ENCODE data around the gene KDM1B.

The KDM1B gene

GRCh38 chr6:18189196-18189595 lies 34.0 kb downstream of the KDM1B start:
- Histone ChIP-seq H3K79me2 (ENCODE audit: insufficient read depth, low read depth) (no peaks in the 10 kb centered on the region), H4K20me1 (ENCODE audit: insufficient read depth) (no peaks in the 10 kb centered on the region), H3K4me3 (IDR thresholded peaks at IDR 0.05; ENCODE audit: insufficient read depth, low read depth, low read length) (no peak overlapping the region), H3K27ac (no peak overlapping the region), H3K27me3 (ENCODE audit: insufficient read depth, low read depth) (no peaks in the 10 kb centered on the region), H3K4me1 (ENCODE audit: low read depth, poor library complexity, severe bottlenecking) (peaks cover 4% of the 10 kb centered on the region), H3K9ac (no peak overlapping the region), H3K36me3 (ENCODE audit: insufficient read depth) (no peaks in the 10 kb centered on the region), H2AFZ (ENCODE audit: low read depth) (no peak overlapping the region), H3K4me2 (no peak overlapping the region)
- TF ChIP-seq CTCF (conservative IDR thresholded peaks at IDR 0.05; ENCODE audit: low read depth, low read length): no peak

- H4K20me1 ChIP-seq (ENCODE audit: insufficient read depth): no peaks in the 10 kb centered on the region
- no peaks in the 10 kb centered on the region for H3K79me2 ChIP-seq (ENCODE audit: insufficient read depth, low read depth)
- no peak overlapping the region for H2AFZ ChIP-seq (ENCODE audit: low read depth)
- no peak overlapping the region for H3K4me2 ChIP-seq
- peaks cover 4% of the 10 kb centered on the region for H3K4me1 ChIP-seq (ENCODE audit: low read depth, poor library complexity, severe bottlenecking)
- no peak overlapping the region for H3K4me3 ChIP-seq (IDR thresholded peaks at IDR 0.05; ENCODE audit: insufficient read depth, low read depth, low read length)
- no peaks in the 10 kb centered on the region for H3K27me3 ChIP-seq (ENCODE audit: insufficient read depth, low read depth)
- TF ChIP-seq CTCF (conservative IDR thresholded peaks at IDR 0.05; ENCODE audit: low read depth, low read length): no peak
- H3K36me3 ChIP-seq (ENCODE audit: insufficient read depth): no peaks in the 10 kb centered on the region
- no peak overlapping the region for H3K27ac ChIP-seq
- no peak overlapping the region for H3K9ac ChIP-seq
Measured at GRCh38 chr6:18192026-18192425, 36.8 kb downstream of the KDM1B start.

- Histone ChIP-seq H3K9ac (no peak overlapping the region), H3K36me3 (ENCODE audit: insufficient read depth) (no peaks in the 10 kb centered on the region), H3K27ac (no peak overlapping the region), H3K4me1 (ENCODE audit: low read depth, poor library complexity, severe bottlenecking) (no peaks in the 10 kb centered on the region), H3K4me2 (no peak overlapping the region), H4K20me1 (ENCODE audit: insufficient read depth) (no peaks in the 10 kb centered on the region), H3K27me3 (ENCODE audit: insufficient read depth, low read depth) (no peaks in the 10 kb centered on the region), H2AFZ (ENCODE audit: low read depth) (no peak overlapping the region), H3K79me2 (ENCODE audit: insufficient read depth, low read depth) (no peaks in the 10 kb centered on the region), H3K4me3 (IDR thresholded peaks at IDR 0.05; ENCODE audit: insufficient read depth, low read depth, low read length) (no peak overlapping the region)
- no peak for TF ChIP-seq CTCF (conservative IDR thresholded peaks at IDR 0.05; ENCODE audit: low read depth, low read length)
Measured at GRCh38 chr6:18203786-18204185, 48.6 kb downstream of the KDM1B start.

- H3K9ac ChIP-seq: no peak overlapping the region
- no peaks in the 10 kb centered on the region for H3K27me3 ChIP-seq (ENCODE audit: insufficient read depth, low read depth)
- no peaks in the 10 kb centered on the region for H3K79me2 ChIP-seq (ENCODE audit: insufficient read depth, low read depth)
- no peak overlapping the region for H3K4me2 ChIP-seq
- H3K36me3 ChIP-seq (ENCODE audit: insufficient read depth): no peaks in the 10 kb centered on the region
- H3K4me1 ChIP-seq (ENCODE audit: low read depth, poor library complexity, severe bottlenecking): no peaks in the 10 kb centered on the region
- H3K4me3 ChIP-seq (IDR thresholded peaks at IDR 0.05; ENCODE audit: insufficient read depth, low read depth, low read length): no peak overlapping the region
- H2AFZ ChIP-seq (ENCODE audit: low read depth): no peak overlapping the region
- TF ChIP-seq CTCF (conservative IDR thresholded peaks at IDR 0.05; ENCODE audit: low read depth, low read length): no peak
- H4K20me1 ChIP-seq (ENCODE audit: insufficient read depth): no peaks in the 10 kb centered on the region
- H3K27ac ChIP-seq: no peak overlapping the region
Measured at GRCh38 chr6:18204691-18205090, 49.5 kb downstream of the KDM1B start.

GRCh38 chr6:18206591-18206990 lies 51.4 kb downstream of the KDM1B start:
- Histone ChIP-seq H3K4me1 (ENCODE audit: low read depth, poor library complexity, severe bottlenecking) (no peaks in the 10 kb centered on the region), H4K20me1 (ENCODE audit: insufficient read depth) (no peaks in the 10 kb centered on the region), H3K79me2 (ENCODE audit: insufficient read depth, low read depth) (no peaks in the 10 kb centered on the region), H3K27ac (no peak overlapping the region), H3K4me3 (IDR thresholded peaks at IDR 0.05; ENCODE audit: insufficient read depth, low read depth, low read length) (no peak overlapping the region), H3K4me2 (no peak overlapping the region), H3K36me3 (ENCODE audit: insufficient read depth) (no peaks in the 10 kb centered on the region), H2AFZ (ENCODE audit: low read depth) (no peak overlapping the region), H3K27me3 (ENCODE audit: insufficient read depth, low read depth) (no peaks in the 10 kb centered on the region), H3K9ac (no peak overlapping the region)
- no peak for TF ChIP-seq CTCF (conservative IDR thresholded peaks at IDR 0.05; ENCODE audit: low read depth, low read length)

Measured in KMS-11 (cell line).